COLO829 (cell line): Measurements from ENCODE around the gene FAM9C.
"Not testable (repeated sequence)": the region's sequence is repeated elsewhere in the genome, so short reads cannot be mapped to it uniquely, and the experiment has no call there.

Experiments
- DNase-seq: peaks from one replicate; pipeline ENCODE4 v3.0.0; 2012; ENCODE audit warnings: low spot score

Gene FAM9C

DNA sequence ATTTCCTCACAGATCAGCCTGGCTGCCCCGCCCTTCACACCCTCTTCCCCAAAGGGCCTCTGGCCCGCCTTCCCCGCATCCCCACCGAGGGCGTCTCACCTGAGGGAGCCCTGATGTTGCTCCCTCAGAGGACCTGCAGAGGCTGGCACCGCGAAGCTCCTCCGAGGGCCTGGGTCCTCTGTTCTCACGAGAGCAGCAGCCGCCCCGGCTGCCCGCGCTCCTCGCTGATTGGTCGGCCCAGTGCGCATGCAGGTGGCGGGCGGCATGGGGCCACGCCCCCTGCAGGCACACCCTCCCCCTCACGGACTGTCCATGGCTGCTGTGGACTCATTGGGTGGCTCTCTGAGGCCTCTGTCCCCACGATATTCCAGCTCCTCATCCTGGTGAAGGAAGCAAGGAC, at the start of gene FAM9C:
Gene FAM9C, minus strand, starts transcription at position 180 of the 400 bp plus-strand sequence. CDS start 831 bp downstream, outside the sequence.
- no peak for DNase-seq

DNA sequence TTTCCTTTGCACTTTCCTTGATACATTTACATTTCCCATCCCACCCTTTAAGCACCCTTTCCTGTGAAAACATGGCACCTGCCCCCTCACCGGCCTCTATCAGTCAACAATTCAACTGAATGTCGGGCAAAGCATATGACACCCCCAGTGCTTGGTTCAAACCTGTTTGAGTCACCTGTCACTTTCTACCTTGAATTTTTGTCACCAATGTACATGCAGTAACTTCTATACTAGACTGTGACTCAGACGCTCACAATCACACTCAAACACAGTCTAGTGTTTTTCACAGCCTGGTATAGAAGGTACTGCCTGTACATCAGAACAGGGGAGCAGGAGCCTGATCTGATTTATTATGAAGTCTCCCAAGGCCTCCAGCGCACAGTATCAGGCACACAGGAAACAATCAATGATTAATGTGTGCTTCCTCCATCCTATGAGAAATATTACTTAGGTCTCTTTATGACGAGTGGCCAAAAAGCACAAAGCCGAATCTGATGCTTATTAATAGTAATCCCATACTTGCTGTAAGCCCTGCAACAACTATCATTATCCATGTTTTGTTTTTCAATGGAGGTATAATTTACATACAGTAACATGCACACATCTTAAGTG, 49.2 kb upstream of the FAM9C start:
- DNase-seq = no peak

DNA sequence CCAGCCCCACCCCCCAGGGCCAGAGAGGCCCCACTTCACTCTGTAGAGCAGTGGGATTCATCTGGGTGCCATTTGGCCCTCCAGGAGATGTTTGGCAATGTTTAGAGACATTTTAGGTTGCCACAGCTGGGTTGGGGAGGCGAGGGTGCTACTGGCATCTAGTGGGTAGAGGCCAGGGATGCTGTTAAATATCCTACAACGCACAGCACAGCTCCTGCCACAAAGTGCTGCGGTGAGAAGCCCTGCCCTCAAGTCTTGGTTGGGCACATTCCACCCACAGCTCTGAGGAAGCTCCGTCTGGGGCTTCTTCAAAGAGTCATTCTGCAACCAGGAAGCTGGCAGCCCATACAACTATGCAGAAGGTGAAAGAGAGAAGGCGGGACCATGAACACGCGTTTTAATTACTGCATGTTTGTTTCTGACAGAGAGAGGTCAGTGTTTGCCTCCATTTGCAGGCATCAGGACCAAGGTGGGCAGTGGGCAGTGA, 48.1 kb upstream of the FAM9C start:
- no peak for DNase-seq

DNA sequence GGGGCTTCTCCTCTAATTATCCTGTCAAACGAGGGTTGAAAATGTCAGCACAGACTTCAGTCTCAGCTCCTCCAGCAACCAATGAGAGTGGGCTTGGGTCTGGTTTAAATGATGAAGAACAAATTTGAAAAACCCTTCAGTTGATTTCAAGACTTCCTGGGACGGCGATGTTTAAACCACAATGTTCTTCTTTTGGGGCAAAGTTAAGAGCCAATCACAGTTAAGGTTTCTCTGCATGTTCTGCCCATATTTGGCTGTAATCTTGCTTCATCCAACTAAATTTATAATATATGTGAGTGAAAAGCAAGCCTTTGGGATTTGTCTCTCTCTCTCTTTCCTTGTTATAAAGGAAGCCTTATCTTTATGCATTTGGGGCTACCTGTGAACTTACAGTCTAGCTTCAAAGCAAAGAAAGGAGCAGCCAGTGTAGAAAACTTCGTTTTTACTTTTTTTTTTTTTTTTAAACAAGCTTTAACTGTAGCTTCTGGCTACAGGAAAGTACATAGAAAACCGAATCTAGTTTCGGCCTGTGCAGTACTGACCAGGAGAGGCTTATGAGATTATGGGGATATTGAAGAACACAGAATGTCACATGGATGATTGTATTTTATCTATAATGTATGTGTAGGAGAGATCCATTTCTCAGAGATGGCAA, 46.8 kb upstream of the FAM9C start:
- DNase-seq = no peak

DNA sequence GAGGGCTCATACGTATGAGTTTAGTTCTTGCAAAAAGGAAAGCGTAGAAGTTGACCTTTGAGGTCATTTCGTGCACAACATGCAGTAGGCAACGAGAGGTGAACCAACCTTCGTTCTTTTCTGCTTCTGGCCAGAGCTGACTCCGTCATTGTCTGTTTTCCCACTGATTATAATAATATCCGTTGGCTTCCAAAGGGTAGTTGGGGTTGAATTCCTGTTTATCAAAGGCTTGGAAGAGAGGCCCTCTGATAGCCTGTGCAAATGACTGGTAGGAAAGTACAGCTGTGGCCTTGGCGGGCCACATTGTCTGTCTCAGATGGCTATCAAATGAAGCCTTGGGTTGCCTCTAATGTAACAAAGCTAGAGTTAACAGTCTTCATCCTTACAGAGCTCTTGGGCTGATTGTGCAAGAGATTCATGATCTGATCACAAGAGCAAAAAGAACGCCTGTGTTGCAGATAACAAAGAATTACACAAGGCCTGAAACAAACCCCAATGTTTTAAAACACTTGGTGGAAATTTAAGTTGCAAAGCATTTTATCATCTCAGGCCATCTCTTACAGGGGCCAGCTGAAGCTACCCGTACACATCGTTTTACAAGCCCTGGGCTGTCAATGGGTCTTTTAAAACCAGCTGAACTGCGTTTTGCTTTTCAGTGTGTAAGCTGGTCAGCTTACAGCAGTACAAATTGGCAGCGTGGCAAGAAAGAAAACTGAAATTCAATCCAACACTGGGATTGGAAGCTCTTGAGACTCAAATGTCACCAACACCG, 46.1 kb upstream of the FAM9C start:
- no peak for DNase-seq

DNA sequence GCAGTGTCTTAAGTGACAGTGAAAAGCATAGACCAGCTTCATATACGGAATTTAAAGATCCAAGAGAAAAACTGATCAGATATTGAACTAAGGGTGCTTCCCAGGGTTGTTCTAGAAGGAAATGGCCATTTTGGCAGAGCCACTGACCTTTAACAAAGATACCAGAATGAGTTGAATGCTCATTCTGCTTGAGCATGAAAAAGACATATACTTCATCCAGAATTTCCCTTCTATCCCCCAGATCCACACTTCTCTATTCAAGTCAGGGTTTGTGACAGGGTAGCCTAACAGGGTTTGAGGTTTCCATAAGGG, 45.6 kb upstream of the FAM9C start:
- no peak for DNase-seq

DNA sequence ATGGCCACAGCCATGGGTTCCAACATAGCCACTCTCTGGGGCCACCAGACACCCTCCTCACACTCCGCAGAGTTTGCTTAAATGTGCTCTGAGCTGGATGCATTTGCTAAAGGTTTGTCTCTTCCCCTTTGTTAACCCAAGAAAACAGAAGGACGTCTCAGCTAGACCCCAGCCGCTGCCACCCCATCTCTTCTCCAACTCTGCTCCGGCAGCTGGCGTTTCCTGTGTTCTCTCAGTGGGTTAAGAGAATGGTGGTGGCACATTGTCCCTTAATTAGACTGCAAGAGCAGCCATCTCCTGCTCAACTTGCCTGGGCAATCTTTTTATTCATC, 43.7 kb upstream of the FAM9C start:
- DNase-seq = no peak

DNA sequence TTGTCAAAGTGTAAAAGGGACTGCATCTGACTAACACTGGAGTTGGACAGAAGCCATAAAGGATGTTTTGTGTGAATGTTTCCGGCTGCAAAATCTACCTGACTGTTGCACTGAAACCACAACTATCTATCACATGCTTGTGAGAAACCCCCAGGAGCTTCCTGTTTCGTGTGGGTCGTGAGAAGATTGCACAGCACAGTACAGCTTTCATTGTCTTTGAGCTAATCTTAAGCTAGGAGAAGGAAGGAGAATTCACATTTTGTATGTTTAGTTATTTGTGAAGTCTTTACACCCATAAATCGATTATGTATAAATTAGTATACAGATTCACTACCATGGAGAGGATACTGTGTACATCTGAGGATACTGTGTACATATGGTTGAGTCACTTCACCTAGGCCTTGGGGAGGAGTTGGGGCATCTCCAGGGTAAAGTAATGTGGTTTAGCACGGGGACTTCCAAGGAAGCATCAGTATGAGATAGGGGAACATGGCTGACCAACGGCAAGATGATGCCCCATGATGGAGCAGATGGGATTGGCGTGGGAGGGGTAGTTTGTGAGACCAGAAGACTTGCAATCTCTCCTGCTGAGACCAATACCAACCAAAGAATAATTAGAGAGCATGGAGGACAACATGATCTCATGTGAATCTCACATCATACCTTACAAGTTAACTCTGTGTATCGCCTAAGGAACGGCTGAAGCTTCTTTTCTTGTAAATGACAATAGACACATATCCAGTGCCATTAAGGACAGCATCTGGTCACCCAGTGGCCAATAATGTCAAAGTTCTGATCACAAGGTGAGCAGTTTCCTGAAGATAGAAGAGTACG, 43.1 kb upstream of the FAM9C start:
- peak; percentile 63 for DNase-seq

DNA sequence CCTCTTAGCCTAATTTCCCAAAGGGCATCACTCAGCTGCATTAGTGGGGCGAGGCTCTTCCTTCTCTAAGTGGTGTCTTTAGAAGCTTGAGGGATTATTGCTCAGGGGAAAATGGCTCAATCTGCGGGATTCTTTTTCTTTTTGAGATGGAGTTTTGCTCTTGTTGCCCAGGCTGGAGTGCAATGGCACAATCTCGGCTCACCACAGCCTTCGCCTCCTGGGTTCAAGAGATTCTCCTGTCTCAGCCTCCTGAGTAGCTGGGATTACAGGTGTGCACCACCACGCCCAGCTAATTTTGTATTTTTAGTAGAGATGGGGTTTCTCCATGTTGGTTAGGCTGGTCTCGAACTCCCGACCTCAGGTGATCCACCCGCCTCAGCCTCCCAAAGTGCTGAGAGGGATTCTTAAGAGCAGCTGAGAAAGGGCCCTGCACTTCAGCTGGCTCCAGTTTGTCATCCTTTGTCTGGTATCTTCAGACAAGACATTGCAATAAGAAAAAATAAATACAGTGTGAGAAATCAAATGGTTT, 42.4 kb upstream of the FAM9C start:
- DNase-seq = not testable (repeated sequence)

DNA sequence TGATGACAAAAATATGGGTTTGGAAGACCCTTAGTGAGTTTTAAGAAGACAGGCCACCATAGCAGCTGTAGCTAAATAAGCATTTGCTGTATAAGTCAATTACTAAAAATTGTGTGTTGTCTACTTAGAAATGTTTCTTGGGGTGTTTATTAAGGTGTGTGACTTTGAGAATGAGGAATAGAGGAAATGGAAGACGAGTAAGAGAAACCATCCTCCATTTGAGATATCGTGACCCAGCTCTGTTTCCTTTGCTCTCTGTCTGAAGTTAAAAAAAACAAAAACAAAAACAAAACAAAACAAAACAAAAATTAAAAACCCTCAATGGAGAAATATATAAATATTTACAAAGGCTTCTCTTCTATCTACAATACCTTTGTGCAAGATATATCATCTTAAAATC, 41.7 kb upstream of the FAM9C start:
- no peak for DNase-seq

DNA sequence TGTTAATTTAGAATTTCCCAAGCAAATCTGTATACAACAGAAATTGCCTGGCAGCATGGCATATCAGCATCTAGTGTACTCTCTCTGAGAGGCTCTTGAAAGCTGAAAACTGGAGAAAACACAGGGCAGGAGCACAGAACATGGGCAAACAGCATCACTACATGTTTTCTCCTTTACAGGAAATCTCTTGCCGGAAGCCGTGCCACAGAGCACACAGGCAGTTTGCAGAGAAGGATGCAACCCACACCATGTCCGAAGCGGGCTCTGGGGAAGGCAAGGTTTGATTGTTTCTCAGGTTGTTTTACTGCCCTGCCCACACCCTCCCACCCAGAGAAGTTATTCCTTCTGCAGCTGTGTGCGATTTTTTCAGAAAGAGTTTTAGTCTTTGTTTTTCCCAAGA, 41.1 kb upstream of the FAM9C start:
- no peak for DNase-seq

DNA sequence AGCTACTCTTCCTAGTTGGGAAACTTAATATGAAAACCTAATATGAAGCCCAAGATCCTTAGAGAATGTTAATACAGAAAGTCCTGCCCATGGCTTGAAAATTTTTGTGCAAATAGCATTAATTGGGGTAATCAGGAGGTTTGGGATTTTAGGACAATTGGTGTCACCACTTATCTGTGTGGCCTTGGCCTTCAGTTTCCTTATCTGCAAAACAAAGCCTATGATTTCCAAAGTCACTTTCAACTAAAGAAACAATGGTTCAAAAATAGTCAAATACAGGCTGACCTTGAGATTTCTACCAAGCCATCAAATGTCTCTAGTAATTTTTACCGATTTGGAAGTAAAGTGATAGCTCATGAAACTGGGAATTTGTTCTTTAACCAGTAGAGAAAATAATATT, 40.2 kb upstream of the FAM9C start:
- no peak for DNase-seq

DNA sequence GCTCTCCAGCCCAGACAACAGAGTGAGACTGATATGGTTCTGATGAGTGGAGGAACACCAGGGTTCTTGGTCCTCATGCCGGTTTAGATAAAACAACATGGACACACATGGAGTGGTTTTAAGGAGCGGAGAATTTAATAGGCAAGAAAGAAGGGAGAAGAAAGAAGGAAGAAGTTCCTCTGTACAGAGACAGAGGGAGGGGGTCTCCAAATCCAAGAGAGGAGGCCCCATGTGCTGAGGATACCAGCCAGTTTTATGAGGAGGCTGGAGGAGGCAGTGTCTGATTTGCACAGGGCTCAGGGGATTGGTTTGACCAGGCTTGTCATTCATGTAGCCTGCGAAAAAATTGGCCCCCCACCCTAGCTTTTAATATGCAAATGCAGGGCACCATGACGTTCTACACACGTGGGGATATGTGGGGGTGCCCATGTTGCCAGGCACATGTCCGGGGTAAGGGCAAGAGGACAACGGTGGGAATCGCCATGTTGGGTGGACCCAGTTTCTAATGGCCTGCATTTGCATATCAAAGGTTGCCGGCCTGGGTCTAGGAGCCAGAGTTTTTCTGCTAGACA, 39.4 kb upstream of the FAM9C start:
- DNase-seq = not testable (repeated sequence)

DNA sequence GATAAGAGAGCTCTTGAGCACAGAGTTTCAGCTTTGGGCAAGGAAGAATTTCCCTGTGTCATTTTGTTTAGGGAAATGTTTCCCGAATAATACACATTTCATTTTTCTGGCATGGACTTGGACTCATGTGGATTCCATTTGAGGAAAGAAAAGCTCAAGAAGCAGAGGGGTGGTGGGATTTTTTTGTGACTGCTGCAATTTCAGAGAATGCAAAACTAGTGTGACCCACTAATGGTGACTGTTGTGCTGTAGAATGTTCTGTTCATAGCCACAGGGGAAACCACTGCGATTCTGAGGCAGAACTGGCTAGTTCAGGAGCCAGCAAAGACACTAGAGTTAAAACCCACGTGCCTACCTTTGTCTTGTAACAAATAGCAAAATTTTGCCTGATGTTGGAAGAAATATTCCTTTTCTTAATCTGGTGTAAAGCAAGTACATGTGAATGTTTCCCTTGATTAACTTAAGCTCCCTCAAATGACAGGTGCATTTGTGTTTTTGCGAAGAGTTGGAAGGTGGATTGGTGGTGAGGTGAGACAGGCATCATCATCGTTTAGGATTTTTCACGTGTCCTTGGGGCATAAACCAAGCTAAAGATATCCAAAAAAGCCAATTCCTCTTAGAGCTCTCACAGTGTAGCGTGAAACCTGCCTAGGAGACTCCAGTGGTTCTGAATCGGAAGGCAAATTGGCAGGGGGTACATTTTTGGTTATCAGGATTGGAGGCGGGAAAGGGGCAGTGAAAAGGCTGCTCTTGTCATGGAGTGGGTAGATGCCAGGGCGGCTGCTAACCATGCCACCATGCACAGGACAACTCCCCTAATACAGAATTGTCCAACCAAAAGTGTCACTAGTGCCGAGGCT, 38.0 kb upstream of the FAM9C start:
- DNase-seq = no peak

DNA sequence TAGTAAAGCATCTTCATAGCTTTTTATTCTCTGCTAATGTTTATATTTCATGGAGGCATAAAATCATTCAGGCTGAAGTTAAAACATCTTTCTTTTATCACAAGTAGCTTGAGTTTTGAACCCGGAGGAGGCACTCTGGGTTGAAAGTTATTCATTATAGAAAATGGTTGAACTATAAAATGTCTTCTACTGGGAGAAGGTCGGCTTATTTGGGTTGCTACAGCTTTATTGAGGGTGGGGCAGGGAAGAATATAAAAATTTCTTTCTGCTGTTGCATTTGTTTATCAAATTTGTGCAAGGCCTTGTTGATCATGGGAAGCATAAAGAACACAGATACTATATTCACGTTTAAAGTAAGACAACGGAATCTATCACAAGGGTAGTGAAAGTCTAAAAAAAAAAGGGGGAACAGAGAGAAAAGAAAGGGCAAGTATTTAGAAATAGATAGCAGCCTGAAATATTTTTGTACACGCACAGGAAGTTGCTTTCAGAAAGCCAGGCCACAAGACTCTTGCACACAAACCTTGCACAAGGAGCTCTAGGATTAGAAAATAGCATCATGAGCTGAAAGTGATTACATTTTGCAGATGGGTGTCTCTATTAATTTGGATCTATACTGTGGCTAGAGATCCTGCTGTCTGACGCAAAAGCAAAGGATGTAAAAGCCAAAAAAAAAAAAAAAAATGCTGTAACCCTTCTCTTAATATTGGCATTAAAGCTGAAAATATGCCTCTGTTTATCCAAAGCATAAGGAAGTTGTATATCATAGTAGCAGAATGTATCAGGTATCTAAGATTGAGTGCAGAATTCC, 37.2 kb upstream of the FAM9C start:
- no peak for DNase-seq

DNA sequence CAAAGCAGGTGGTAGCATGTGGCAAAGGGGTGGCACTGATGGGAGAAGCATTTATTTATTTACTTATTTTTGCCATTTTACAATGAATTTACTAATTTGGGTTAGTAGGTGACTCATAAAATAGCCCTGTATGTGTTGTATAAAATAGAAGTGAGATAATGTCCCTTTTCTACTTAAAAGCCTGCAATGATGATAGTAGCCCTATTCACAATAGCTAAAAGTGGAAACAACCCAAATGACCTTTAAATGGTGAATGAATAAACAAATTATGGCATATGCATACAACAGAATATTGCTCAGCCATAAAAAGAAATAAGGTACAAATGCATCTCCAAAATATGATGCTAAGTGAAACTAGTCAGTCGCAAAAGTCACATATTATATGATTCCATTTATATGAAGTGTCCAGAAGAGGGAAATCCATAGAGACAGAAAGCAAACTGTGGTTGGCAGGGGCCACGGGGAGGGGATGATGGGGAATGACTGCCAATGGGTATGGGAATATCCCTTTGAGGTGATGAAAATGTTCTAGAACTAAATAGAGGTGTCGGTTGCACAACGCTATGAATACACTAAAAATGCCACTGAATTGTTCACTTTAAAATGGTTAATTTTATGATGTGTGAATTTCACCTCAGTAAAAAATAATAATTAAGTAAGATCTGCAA, 35.8 kb upstream of the FAM9C start:
- no peak for DNase-seq

DNA sequence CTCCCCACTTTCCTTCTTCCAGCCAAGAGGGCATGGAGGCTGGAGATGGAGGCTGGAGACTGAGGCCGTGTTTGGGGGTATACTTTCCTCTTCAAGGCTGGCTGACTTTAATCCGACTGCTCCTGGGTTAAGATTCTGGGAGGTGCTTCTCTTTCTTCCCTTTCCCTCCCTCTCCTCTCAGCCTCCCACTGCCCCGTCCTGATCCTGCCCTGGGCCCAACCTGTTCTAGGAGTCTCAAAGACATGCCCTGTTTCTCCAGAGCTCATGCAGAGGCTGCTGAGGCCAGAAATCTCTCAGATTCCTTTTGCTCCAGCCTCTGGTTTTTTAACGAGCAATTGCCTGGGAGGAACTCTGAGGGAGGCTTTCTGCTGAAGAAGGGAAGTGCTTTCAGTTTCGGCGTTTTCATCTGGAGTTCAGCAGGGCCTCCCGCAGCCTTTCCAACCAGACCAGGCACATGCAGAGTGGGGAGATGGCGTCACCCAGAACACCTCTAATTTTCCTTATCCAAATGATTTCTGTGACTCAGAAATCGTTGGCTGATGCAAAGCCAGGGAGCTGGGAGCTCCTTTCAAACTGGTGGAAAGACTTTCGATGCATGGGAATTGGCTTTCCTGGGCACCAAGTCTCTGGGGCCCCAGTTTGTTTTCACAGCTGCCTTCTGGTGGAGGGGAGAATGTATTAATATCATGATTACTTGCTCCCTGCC, 34.5 kb upstream of the FAM9C start:
- DNase-seq = no peak

DNA sequence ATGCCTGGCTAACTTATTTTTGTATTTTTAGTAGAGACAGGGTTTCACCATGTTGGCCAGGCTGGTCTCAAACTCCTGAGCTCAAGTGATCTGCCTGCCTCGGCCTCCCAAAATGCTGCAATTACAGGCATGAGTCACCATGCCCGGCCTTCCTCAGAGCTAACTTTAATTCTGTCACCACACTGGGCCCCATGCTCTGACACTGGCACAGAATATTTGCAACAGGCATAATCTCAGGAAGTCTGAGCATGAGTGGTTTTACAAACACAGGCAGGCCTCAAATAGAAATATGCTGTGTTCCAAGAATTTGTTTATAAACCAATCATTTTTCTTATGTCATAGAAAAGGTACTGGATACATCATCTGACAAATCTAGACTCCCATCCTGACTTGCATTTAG, 32.7 kb upstream of the FAM9C start:
- no peak for DNase-seq
